GM23338 (cell line): ENCODE results near the gene HTR7. TPM values are rescaled to one million over a fixed set of nuclear protein-coding genes. Genes with fewer than 3 reads are reported as not detected.

Experiments
- ATAC-seq: fragments of 200-7000 bp; cut with Tn5 transposase; 3 replicates; pipeline ENCODE4 v1.9.1; 2020
- DNase-seq: peaks from one replicate; pipeline ENCODE4 v3.0.0-alpha.2; 2015; ENCODE audit warnings: low spot score
- H2AFZ ChIP-seq: fragments of 200-600 bp; sonication (generic); 2 replicates; pipeline ENCODE4 v1.8.0; 2016; ENCODE audit warnings: antibody characterized with exemption, mild to moderate bottlenecking, moderate library complexity
- H3F3A ChIP-seq: fragments of 200-600 bp; sonication (generic); replicated peaks from 2 replicates; pipeline ENCODE4 v1.8.0; 2017; ENCODE audit warnings: antibody characterized with exemption, mixed run types, low read depth
- H3K27ac ChIP-seq: fragments of 200-600 bp; sonication (generic); 2 replicates; pipeline ENCODE4 v1.6.1; 2016; ENCODE audit warnings: low read depth
- H3K27me3 ChIP-seq: fragments of 200-600 bp; sonication (generic); 2 replicates; pipeline ENCODE4 v1.8.0; 2016; ENCODE audit warnings: mild to moderate bottlenecking, mixed run types, moderate library complexity; ENCODE audit not compliant: insufficient read depth
- H3K36me3 ChIP-seq: fragments of 200-600 bp; sonication (generic); 2 replicates; pipeline ENCODE4 v1.8.0; 2016; ENCODE audit warnings: mild to moderate bottlenecking; ENCODE audit not compliant: insufficient read depth
- H3K4me1 ChIP-seq: fragments of 200-600 bp; sonication (generic); 2 replicates; pipeline ENCODE4 v1.8.0; 2016; ENCODE audit warnings: mild to moderate bottlenecking, moderate library complexity; ENCODE audit not compliant: insufficient read depth
- H3K4me2 ChIP-seq: fragments of 200-600 bp; sonication (generic); 2 replicates; pipeline ENCODE4 v1.7.1; 2017; ENCODE audit warnings: mixed run types
- H3K4me3 ChIP-seq: fragments of 200-600 bp; sonication (generic); 2 replicates; pipeline ENCODE4 v1.6.1; 2016; ENCODE audit warnings: mixed run types
- H3K79me2 ChIP-seq: fragments of 200-600 bp; sonication (generic); replicated peaks from 2 replicates; pipeline ENCODE4 v1.8.0; 2017; ENCODE audit warnings: mild to moderate bottlenecking; ENCODE audit not compliant: insufficient read depth
- H3K9me2 ChIP-seq: fragments of 200-600 bp; sonication (generic); 2 replicates; pipeline ENCODE4 v1.8.0; 2017; ENCODE audit not compliant: insufficient read depth
- H4K20me1 ChIP-seq: fragments of 200-600 bp; sonication (generic); replicated peaks from 2 replicates; pipeline ENCODE4 v1.8.0; 2017; ENCODE audit warnings: mild to moderate bottlenecking; ENCODE audit not compliant: insufficient read depth
- H3K27ac Mint-ChIP-seq: 2 replicates; pipeline ENCODE4 v1.8.0; 2020; ENCODE audit warnings: inconsistent platforms, mild to moderate bottlenecking, moderate library complexity, mixed read lengths
- H3K27me3 Mint-ChIP-seq: 3 replicates; pipeline ENCODE4 v1.8.0; 2022; ENCODE audit warnings: low read depth, mild to moderate bottlenecking, moderate library complexity, mixed read lengths, inconsistent platforms; ENCODE audit not compliant: insufficient read depth, poor library complexity
- H3K36me3 Mint-ChIP-seq: 3 replicates; pipeline ENCODE4 v1.8.0; 2021; ENCODE audit warnings: low read depth, mild to moderate bottlenecking, inconsistent platforms, moderate library complexity, mixed read lengths
- H3K4me1 Mint-ChIP-seq: 3 replicates; pipeline ENCODE4 v1.8.0; 2020; ENCODE audit warnings: mild to moderate bottlenecking, inconsistent platforms, mixed read lengths
- H3K4me3 Mint-ChIP-seq: 3 replicates; pipeline ENCODE4 v1.8.0; 2021; ENCODE audit warnings: moderate library complexity, mild to moderate bottlenecking, inconsistent platforms, mixed read lengths
- H3K9me3 Mint-ChIP-seq: 3 replicates; pipeline ENCODE4 v1.8.0; 2020; ENCODE audit warnings: moderate library complexity, mild to moderate bottlenecking, inconsistent platforms, mixed read lengths
- EZH2 ChIP-seq: fragments of 200-600 bp; sonication (generic); IDR thresholded peaks from one replicate; pipeline ENCODE4 v1.8.0; 2017; ENCODE audit warnings: antibody characterized with exemption, mild to moderate bottlenecking, low read depth; ENCODE audit not compliant: unreplicated experiment
- NANOG ChIP-seq: IDR thresholded peaks from 2 replicates; pipeline ENCODE4 v1.6.1; 2016; ENCODE audit warnings: antibody characterized with exemption, borderline replicate concordance
- POLR2AphosphoS5 ChIP-seq: IDR thresholded peaks from 2 replicates; pipeline ENCODE4 v1.6.1; 2016; ENCODE audit warnings: antibody characterized with exemption, low read depth
- ZNF331 ChIP-seq: fragments of 250-450 bp; sonication (Bioruptor Pico); IDR thresholded peaks from 2 replicates; pipeline ENCODE4 v1.5.0; 2020; ENCODE audit warnings: low read depth, mild to moderate bottlenecking, moderate library complexity
- polyA plus RNA-seq: library from polyadenylated mRNA; unstranded; fragments of >200 nt; fragmentation: Nextera tagmentation; extraction: Ambion mirVana; gene quantifications from 2 replicates; pipeline ENCODE4 v1.2.1, GENCODE V29; 2016
- total RNA-seq: library from RNA; depleted of rRNA; stranded (reverse); fragments of >200 nt; shearing (Covaris generic); gene quantifications from 2 replicates; pipeline ENCODE4 v1.2.3, GENCODE V29; 2014
- TF ChIP-seq, protein P1 (sequence below), 2 experiments: fragments of 200-600 bp in 1 of 2; sonication (generic) in 1 of 2; conservative IDR thresholded peaks; 2 replicates each; pipeline versions ENCODE4 v1.5.1 to v1.6.1; 2016 to 2017; ENCODE audit warnings: antibody characterized with exemption in 2 of 2, low read depth in 2 of 2, mild to moderate bottlenecking in 2 of 2, moderate library complexity in 1 of 2
- TF ChIP-seq, protein P2 (sequence below): IDR thresholded peaks from one replicate; pipeline ENCODE4 v1.6.1; 2018; ENCODE audit warnings: antibody characterized with exemption; ENCODE audit not compliant: unreplicated experiment

The HTR7 gene
- total and polyA plus RNA-seq, 2 experiments from 2014 or later = 7.0 to 42.2 TPM

DNA sequence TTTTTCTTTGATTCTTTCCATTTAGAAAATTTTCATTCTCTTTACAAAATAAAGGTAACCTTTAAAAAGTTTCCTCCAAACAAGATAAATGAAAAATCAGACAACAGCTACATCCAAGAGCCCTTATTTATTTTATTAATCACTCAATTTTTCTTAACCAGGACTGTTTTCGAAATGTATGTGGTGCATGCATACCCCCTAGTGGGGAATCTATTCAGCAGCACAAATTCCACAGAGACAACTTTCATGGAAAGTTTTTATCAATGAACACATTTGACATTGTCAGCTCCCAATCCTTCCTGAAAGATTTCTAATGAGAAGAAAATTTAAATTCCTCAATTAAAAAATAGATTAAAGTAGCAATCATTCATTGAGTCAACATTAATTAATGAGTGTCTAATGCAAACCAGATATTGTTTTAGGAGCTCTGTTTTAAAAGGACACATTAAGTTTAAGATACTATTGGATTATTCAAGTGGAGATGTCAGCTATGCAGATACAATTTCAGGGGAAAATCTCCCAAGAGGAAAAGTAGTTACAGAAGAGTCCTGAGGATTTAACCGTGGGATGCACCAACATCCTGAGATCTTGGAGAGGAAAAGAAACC, 5.2 kb upstream of the HTR7 start (continued):
- TF ChIP-seq, protein P1, sequence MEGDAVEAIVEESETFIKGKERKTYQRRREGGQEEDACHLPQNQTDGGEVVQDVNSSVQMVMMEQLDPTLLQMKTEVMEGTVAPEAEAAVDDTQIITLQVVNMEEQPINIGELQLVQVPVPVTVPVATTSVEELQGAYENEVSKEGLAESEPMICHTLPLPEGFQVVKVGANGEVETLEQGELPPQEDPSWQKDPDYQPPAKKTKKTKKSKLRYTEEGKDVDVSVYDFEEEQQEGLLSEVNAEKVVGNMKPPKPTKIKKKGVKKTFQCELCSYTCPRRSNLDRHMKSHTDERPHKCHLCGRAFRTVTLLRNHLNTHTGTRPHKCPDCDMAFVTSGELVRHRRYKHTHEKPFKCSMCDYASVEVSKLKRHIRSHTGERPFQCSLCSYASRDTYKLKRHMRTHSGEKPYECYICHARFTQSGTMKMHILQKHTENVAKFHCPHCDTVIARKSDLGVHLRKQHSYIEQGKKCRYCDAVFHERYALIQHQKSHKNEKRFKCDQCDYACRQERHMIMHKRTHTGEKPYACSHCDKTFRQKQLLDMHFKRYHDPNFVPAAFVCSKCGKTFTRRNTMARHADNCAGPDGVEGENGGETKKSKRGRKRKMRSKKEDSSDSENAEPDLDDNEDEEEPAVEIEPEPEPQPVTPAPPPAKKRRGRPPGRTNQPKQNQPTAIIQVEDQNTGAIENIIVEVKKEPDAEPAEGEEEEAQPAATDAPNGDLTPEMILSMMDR (conservative IDR thresholded peaks at IDR 0.05; ENCODE audit: low read depth in 2 of 2) = peak; percentile 80 to 92
- TF ChIP-seq, protein P2, sequence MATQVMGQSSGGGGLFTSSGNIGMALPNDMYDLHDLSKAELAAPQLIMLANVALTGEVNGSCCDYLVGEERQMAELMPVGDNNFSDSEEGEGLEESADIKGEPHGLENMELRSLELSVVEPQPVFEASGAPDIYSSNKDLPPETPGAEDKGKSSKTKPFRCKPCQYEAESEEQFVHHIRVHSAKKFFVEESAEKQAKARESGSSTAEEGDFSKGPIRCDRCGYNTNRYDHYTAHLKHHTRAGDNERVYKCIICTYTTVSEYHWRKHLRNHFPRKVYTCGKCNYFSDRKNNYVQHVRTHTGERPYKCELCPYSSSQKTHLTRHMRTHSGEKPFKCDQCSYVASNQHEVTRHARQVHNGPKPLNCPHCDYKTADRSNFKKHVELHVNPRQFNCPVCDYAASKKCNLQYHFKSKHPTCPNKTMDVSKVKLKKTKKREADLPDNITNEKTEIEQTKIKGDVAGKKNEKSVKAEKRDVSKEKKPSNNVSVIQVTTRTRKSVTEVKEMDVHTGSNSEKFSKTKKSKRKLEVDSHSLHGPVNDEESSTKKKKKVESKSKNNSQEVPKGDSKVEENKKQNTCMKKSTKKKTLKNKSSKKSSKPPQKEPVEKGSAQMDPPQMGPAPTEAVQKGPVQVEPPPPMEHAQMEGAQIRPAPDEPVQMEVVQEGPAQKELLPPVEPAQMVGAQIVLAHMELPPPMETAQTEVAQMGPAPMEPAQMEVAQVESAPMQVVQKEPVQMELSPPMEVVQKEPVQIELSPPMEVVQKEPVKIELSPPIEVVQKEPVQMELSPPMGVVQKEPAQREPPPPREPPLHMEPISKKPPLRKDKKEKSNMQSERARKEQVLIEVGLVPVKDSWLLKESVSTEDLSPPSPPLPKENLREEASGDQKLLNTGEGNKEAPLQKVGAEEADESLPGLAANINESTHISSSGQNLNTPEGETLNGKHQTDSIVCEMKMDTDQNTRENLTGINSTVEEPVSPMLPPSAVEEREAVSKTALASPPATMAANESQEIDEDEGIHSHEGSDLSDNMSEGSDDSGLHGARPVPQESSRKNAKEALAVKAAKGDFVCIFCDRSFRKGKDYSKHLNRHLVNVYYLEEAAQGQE = no peak

DNA sequence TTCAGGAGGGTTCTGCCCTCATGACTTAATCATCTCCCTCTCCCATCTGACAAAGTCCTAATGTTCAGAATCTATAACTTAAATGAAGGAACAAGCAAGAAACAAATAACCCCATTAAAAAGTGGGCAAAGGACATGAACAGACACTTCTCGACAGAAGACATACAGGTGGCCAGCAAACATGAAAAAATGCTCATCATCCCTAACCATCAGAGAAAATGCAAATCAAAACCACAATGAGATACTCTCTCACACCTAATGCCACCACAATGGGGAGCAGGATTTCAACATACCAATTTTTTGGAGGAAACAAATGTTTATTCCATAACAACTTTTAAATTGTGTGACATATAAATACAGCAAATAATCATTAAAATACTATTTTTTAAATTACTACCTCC, 3.0 kb upstream of the HTR7 start:
- Histone ChIP-seq H3K4me3 (no peak overlapping the region), H3K36me3 (no peaks in the 10 kb centered on the region), H3K79me2 (peaks cover 16% of the 10 kb centered on the region), H2AFZ (no peak overlapping the region), H3K9me2 (no peaks in the 10 kb centered on the region), H3K4me2 (no peak overlapping the region), H3K27ac (no peak overlapping the region), H4K20me1 (no peaks in the 10 kb centered on the region), H3K4me1 (peaks cover 20% of the 10 kb centered on the region), H3F3A (0 out of 2 replicates have a peak, but pooled peaks cover 8% of the 10 kb centered on the region), H3K27me3 (peaks cover 27% of the 10 kb centered on the region)
- no peaks in the 10 kb centered on the region for H3K36me3 Mint-ChIP-seq
- DNase-seq = no peak
- H3K4me1 Mint-ChIP-seq = peaks cover 42% of the 10 kb centered on the region
- TF ChIP-seq POLR2AphosphoS5 (no peak), ZNF331 (CRISPR knock-in tag) (no peak), NANOG (no peak), EZH2 (no peak)
- TF ChIP-seq, protein P1 (conservative IDR thresholded peaks at IDR 0.05; ENCODE audit: low read depth in 2 of 2) = no peak
- peaks cover 18% of the 10 kb centered on the region for H3K27me3 Mint-ChIP-seq
- H3K9me3 Mint-ChIP-seq = no peaks in the 10 kb centered on the region
- no peak for ATAC-seq
- H3K4me3 Mint-ChIP-seq = no peak overlapping the region
- H3K27ac Mint-ChIP-seq = no peak overlapping the region
